Cerebellar cortex (tissue), 1 donor: ENCODE data around the gene ERC1.
"Not testable (repeated sequence)": the region's sequence is repeated elsewhere in the genome, so short reads cannot be mapped to it uniquely, and the experiment has no call there.

Source experiments
- DNase-seq: peaks from one replicate; pipeline ENCODE4 v3.0.0-alpha.2; 2015; ENCODE audit warnings: low spot score

Gene ERC1

GRCh38 chr12:1030779-1031178 lies 39.8 kb downstream of the ERC1 start:
- DNase-seq, result no peak

- no peak for DNase-seq
Observed at GRCh38 chr12:1034243-1034642, 43.2 kb downstream of the ERC1 start.

- DNase-seq, result peak; percentile 80
Observed at GRCh38 chr12:1034751-1035457, 43.9 kb downstream of the ERC1 start.

GRCh38 chr12:1041478-1041877 lies 50.5 kb downstream of the ERC1 start:
- no peak for DNase-seq

GRCh38 chr12:1044199-1044598 lies 53.2 kb downstream of the ERC1 start:
- DNase-seq, result no peak

GRCh38 chr12:1044696-1045095 lies 53.7 kb downstream of the ERC1 start:
- DNase-seq, result no peak

GRCh38 chr12:1046727-1047126 lies 55.7 kb downstream of the ERC1 start:
- DNase-seq, result no peak

- peak; percentile 98 for DNase-seq
Observed at GRCh38 chr12:1047898-1048660, 57.1 kb downstream of the ERC1 start.

GRCh38 chr12:1050059-1050707 lies 59.2 kb downstream of the ERC1 start:
- peak; percentile 51 for DNase-seq

GRCh38 chr12:1051672-1052071 lies 60.6 kb downstream of the ERC1 start:
- DNase-seq, result not testable (repeated sequence)

GRCh38 chr12:1053690-1054089 lies 62.7 kb downstream of the ERC1 start:
- DNase-seq, result no peak

- peak; percentile 80 for DNase-seq
Observed at GRCh38 chr12:1054117-1054870, 63.3 kb downstream of the ERC1 start.

GRCh38 chr12:1056390-1056789 lies 65.4 kb downstream of the ERC1 start:
- no peak for DNase-seq

GRCh38 chr12:1058423-1058822 lies 67.4 kb downstream of the ERC1 start:
- no peak for DNase-seq

- no peak for DNase-seq
Observed at GRCh38 chr12:1059162-1059561, 68.1 kb downstream of the ERC1 start.

GRCh38 chr12:1063852-1064251 lies 72.8 kb downstream of the ERC1 start:
- no peak for DNase-seq

- DNase-seq, result no peak
Observed at GRCh38 chr12:1064317-1064716, 73.3 kb downstream of the ERC1 start.

- DNase-seq, result no peak
Observed at GRCh38 chr12:1065629-1066028, 74.6 kb downstream of the ERC1 start.

- no peak for DNase-seq
Observed at GRCh38 chr12:1069846-1070245, 78.8 kb downstream of the ERC1 start.

GRCh38 chr12:1071182-1071581 lies 80.2 kb downstream of the ERC1 start:
- DNase-seq, result no peak

- DNase-seq, result no peak
Observed at GRCh38 chr12:1073652-1074051, 82.6 kb downstream of the ERC1 start.

GRCh38 chr12:1077036-1077803 lies 86.2 kb downstream of the ERC1 start:
- DNase-seq, result no peak
